Smooth muscle cell (in vitro differentiated cells): Measurements from ENCODE around the gene STARD6. TPM values are rescaled to one million over a fixed set of nuclear protein-coding genes. Genes with fewer than 3 reads are reported as not detected.
"Not testable (repeated sequence)": the region's sequence is repeated elsewhere in the genome, so short reads cannot be mapped to it uniquely, and the experiment has no call there.

Source experiments
- DNase-seq: peaks from one replicate; lab custom pipeline; 2025; ENCODE audit not compliant: unreplicated experiment; lab: John Stamatoyannopoulos, UW
- H2AFZ ChIP-seq: fragments of 200-600 bp; sonication (generic); 2 replicates; pipeline ENCODE4 v1.6.0; 2016; ENCODE audit warnings: antibody characterized with exemption, low read depth, mild to moderate bottlenecking
- H3F3A ChIP-seq: fragments of 200-600 bp; sonication (generic); 2 replicates; pipeline ENCODE4 v1.6.0; 2017; ENCODE audit warnings: antibody characterized with exemption, low read depth
- H3K27ac ChIP-seq: fragments of 200-600 bp; sonication (generic); 2 replicates; pipeline ENCODE4 v1.5.1; 2016; ENCODE audit warnings: low read depth, mild to moderate bottlenecking
- H3K27me3 ChIP-seq: fragments of 200-600 bp; sonication (generic); 2 replicates; pipeline ENCODE4 v1.6.1; 2016; ENCODE audit warnings: low read depth, mild to moderate bottlenecking
- H3K36me3 ChIP-seq: fragments of 200-600 bp; sonication (generic); 2 replicates; pipeline ENCODE4 v1.5.1; 2016; ENCODE audit warnings: low read depth
- H3K4me1 ChIP-seq: fragments of 200-600 bp; sonication (generic); 2 replicates; pipeline ENCODE4 v1.5.1; 2016; ENCODE audit warnings: low read depth
- H3K4me2 ChIP-seq: fragments of 200-600 bp; sonication (generic); 2 replicates; pipeline ENCODE4 v1.6.0; 2016; ENCODE audit warnings: mild to moderate bottlenecking
- H3K4me3 ChIP-seq: fragments of 200-600 bp; sonication (generic); 2 replicates; pipeline ENCODE4 v1.5.1; 2016; ENCODE audit warnings: mild to moderate bottlenecking
- H3K79me2 ChIP-seq: fragments of 200-600 bp; sonication (generic); 2 replicates; pipeline ENCODE4 v1.6.0; 2016; ENCODE audit warnings: low read depth, mild to moderate bottlenecking
- H3K9ac ChIP-seq: fragments of 200-600 bp; sonication (generic); 2 replicates; pipeline ENCODE4 v1.6.0; 2016; ENCODE audit warnings: low read depth
- H3K9me3 ChIP-seq: fragments of 200-600 bp; sonication (generic); replicated peaks from 2 replicates; pipeline ENCODE4 v1.5.1; 2016; ENCODE audit warnings: low read depth
- H4K20me1 ChIP-seq: fragments of 200-600 bp; sonication (generic); 2 replicates; pipeline ENCODE4 v1.6.0; 2016; ENCODE audit warnings: low read depth
- CTCF ChIP-seq: fragments of 200-600 bp; sonication (generic); IDR thresholded peaks from 2 replicates; pipeline ENCODE4 v1.5.1; 2017; ENCODE audit warnings: borderline replicate concordance, mild to moderate bottlenecking, antibody characterized with exemption; ENCODE audit not compliant: insufficient read depth, poor library complexity, severe bottlenecking
- WGBS: methylation state at CpG from one replicate; pipeline ENCODE4 v1.1.7; 2016; ENCODE audit warnings: low lambda C conversion rate; 5-methylcytosine and 5-hydroxymethylcytosine counted together
- polyA plus RNA-seq: library from polyadenylated mRNA; unstranded; fragments of >200 nt; fragmentation: Nextera tagmentation; extraction: Ambion mirVana; gene quantifications from 2 replicates; pipeline ENCODE4 v1.2.1, GENCODE V29; 2016
- total RNA-seq: library from RNA; depleted of rRNA; stranded (reverse); fragments of >200 nt; gene quantifications from 2 replicates; pipeline ENCODE4 v1.2.3, GENCODE V29; 2014

STARD6 gene
- total and polyA plus RNA-seq, 2 experiments from 2014 or later, result not detected

DNA sequence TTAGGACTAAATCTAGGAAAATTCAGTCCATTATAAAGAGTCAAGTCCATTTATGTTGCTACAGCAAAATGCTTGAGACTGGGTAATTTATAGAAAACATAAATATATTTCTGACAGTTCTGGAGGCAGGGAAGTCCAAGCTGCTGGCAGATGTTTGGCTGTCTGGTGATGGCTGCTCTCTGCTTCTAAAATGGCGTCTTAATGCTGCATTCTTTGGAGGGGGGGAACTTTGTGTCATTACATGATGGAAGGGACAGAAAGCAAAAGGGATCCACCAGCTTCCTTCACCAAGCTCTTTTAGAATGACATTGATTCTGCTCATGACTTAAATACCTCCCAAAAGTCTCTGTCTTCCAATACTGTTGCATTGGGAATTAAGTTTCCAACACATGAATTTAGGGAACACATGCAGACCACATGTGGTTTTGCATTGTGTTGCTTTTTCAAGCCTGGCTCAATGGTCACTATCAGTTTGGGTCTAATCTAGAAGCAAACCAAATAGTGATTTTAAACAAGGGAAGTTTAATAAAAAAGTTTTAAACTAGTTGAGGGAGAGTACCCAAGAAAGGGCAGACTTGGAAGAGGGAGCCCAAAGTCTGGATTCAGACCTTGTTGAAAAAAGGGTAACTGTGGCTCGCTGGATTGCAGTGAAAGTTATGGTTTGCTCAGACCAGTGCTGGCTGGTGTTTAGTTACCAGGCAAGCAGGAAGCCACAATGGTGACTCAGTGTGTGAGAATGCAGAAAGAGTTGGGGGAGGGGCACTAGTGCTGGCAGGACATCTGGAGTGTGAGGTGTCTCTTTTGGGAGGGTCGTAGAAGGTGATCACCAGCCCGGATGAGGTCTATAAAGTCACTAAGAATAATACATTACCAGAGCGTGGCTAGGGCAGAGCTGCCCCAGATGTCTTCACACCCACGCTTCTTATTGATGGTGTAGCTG, 30.8 kb upstream of the STARD6 start:
- peak overlapping the region; percentile 58 for H2AFZ ChIP-seq
- H4K20me1 ChIP-seq, result no peaks in the 10 kb centered on the region
- H3K9ac ChIP-seq, result no peak overlapping the region
- 26% methylated on average over 6 of the region's 6 CpGs for WGBS
- H3K4me2 ChIP-seq, result peak overlapping the region; percentile 71
- no peaks in the 10 kb centered on the region for H3K9me3 ChIP-seq
- H3K79me2 ChIP-seq, result no peaks in the 10 kb centered on the region
- no peak overlapping the region for H3K4me3 ChIP-seq
- H3K36me3 ChIP-seq, result no peaks in the 10 kb centered on the region
- no peak for TF ChIP-seq CTCF
- H3F3A ChIP-seq, result no peaks in the 10 kb centered on the region
- no peaks in the 10 kb centered on the region for H3K27me3 ChIP-seq
- DNase-seq, result no peak
- peak overlapping the region; percentile 64 for H3K27ac ChIP-seq
- H3K4me1 ChIP-seq, result peaks cover 14% of the 10 kb centered on the region

GRCh38 chr18:54387631-54388030, 30.0 kb upstream of the STARD6 start:
- H3K27ac ChIP-seq, result no peak overlapping the region
- no peaks in the 10 kb centered on the region for H3K9me3 ChIP-seq
- H4K20me1 ChIP-seq, result no peaks in the 10 kb centered on the region
- no peak overlapping the region for H3K4me2 ChIP-seq
- H3F3A ChIP-seq, result no peaks in the 10 kb centered on the region
- 90% methylated on average over 3 of the region's 3 CpGs for WGBS
- H3K36me3 ChIP-seq, result no peaks in the 10 kb centered on the region
- no peak for DNase-seq
- peaks cover 14% of the 10 kb centered on the region for H3K4me1 ChIP-seq
- no peak overlapping the region for H3K9ac ChIP-seq
- H3K27me3 ChIP-seq, result no peaks in the 10 kb centered on the region
- no peak overlapping the region for H2AFZ ChIP-seq
- H3K79me2 ChIP-seq, result no peaks in the 10 kb centered on the region
- no peak overlapping the region for H3K4me3 ChIP-seq
- TF ChIP-seq CTCF, result no peak

- not testable (repeated sequence) for H3K4me2 ChIP-seq, H3K27me3 ChIP-seq, H3K27ac ChIP-seq, H4K20me1 ChIP-seq, H3K9me3 ChIP-seq, H3K9ac ChIP-seq, H3F3A ChIP-seq, DNase-seq, H3K79me2 ChIP-seq, H3K36me3 ChIP-seq, H2AFZ ChIP-seq, H3K4me3 ChIP-seq
- 87% methylated on average over 23 of the region's 23 CpGs for WGBS
- peaks cover 14% of the 10 kb centered on the region for H3K4me1 ChIP-seq
These were observed 29.3 kb upstream of the STARD6 start for GRCh38 chr18:54386800-54387495.

- whole genome bisulfite sequencing, result 27% methylated on average over 4 of the region's 4 CpGs
- Histone ChIP-seq H3K27me3 (no peaks in the 10 kb centered on the region), H3K4me1 (peaks cover 14% of the 10 kb centered on the region), H3K36me3 (no peaks in the 10 kb centered on the region), H3K9ac (no peak overlapping the region), H3K27ac (no peak overlapping the region), H3K4me2 (peak overlapping the region; percentile 59), H3F3A (no peaks in the 10 kb centered on the region), H3K9me3 (no peaks in the 10 kb centered on the region), H4K20me1 (no peaks in the 10 kb centered on the region), H2AFZ (peak overlapping the region; percentile 77), H3K4me3 (no peak overlapping the region), H3K79me2 (no peaks in the 10 kb centered on the region)
- DNase-seq, result no peak
- no peak for TF ChIP-seq CTCF
These were observed 28.4 kb upstream of the STARD6 start for GRCh38 chr18:54386043-54386442.
